Measurements from ENCODE around the gene LANCL3.

GRCh38 chrX:37542791-37543190, 28.7 kb upstream of the LANCL3 start:
- TF ChIP-seq ZSCAN18 (tag by site-specific recombination; IDR thresholded peaks at IDR 0.05): no peak
- TF ChIP-seq ZNF585B (tag by site-specific recombination; IDR thresholded peaks at IDR 0.05): no peak
- TF ChIP-seq PATZ1 (tag by site-specific recombination; IDR thresholded peaks at IDR 0.05): no peak
- TF ChIP-seq ZNF18 (tag by site-specific recombination; IDR thresholded peaks at IDR 0.05): no peak

Data from HEK293 (cell line).